Astrocyte (in vitro differentiated cells and primary cell): ENCODE results near the gene GCNT3. TPM values are rescaled to one million over a fixed set of nuclear protein-coding genes. Genes with fewer than 3 reads are reported as not detected.

Experiments used
- DNase-seq: peaks from one replicate; pipeline ENCODE4 v3.0.0-alpha.2; 2010; ENCODE audit warnings: low read depth
- FAIRE-seq: peaks from 2 replicates; lab custom pipeline; 2011; peaks lifted over from hg19 to GRCh38; lab: Jason Lieb, UNC
- H2AFZ ChIP-seq: 2 replicates; pipeline ENCODE4 v1.6.0; 2012; ENCODE audit warnings: low read depth, low read length, inconsistent platforms
- H3K27ac ChIP-seq: 2 replicates; pipeline ENCODE4 v1.5.1; 2011; ENCODE audit warnings: low read depth, low read length, inconsistent platforms
- H3K27me3 ChIP-seq: 2 replicates; pipeline ENCODE4 v1.6.0; 2011; ENCODE audit warnings: low read length, inconsistent platforms; ENCODE audit not compliant: insufficient read depth
- H3K36me3 ChIP-seq: 2 replicates; pipeline ENCODE4 v1.5.1; 2011; ENCODE audit warnings: low read length, inconsistent platforms; ENCODE audit not compliant: insufficient read depth
- H3K4me1 ChIP-seq: 2 replicates; pipeline ENCODE4 v1.5.1; 2011; ENCODE audit warnings: low read length, inconsistent platforms; ENCODE audit not compliant: insufficient read depth
- H3K4me2 ChIP-seq: 2 replicates; pipeline ENCODE4 v1.6.0; 2012; ENCODE audit warnings: low read length, inconsistent platforms
- H3K4me3 ChIP-seq: 2 replicates; pipeline ENCODE4 v1.5.1; 2011; ENCODE audit warnings: low read depth, mild to moderate bottlenecking, low read length, inconsistent platforms; ENCODE audit not compliant: insufficient read depth
- H3K79me2 ChIP-seq: 2 replicates; pipeline ENCODE4 v1.6.0; 2012; ENCODE audit warnings: mild to moderate bottlenecking, low read length, inconsistent platforms; ENCODE audit not compliant: insufficient read depth
- H3K9ac ChIP-seq: 2 replicates; pipeline ENCODE4 v1.6.0; 2012; ENCODE audit warnings: mild to moderate bottlenecking, low read length, inconsistent platforms
- H3K9me3 ChIP-seq: 2 replicates; pipeline ENCODE4 v1.5.1; 2012; ENCODE audit warnings: low read depth, mild to moderate bottlenecking, low read length, inconsistent platforms; ENCODE audit not compliant: insufficient read depth
- H4K20me1 ChIP-seq: 2 replicates; pipeline ENCODE4 v1.6.0; 2012; ENCODE audit warnings: low read length, inconsistent platforms; ENCODE audit not compliant: insufficient read depth
- H3K27ac Mint-ChIP-seq: one replicate; pipeline ENCODE4 v1.8.0; 2021; ENCODE audit warnings: mild to moderate bottlenecking, mixed read lengths; ENCODE audit not compliant: unreplicated experiment
- H3K27me3 Mint-ChIP-seq: one replicate; pipeline ENCODE4 v1.8.0; 2021; ENCODE audit warnings: low read depth, mixed read lengths; ENCODE audit not compliant: unreplicated experiment
- H3K36me3 Mint-ChIP-seq: one replicate; pipeline ENCODE4 v1.8.0; 2021; ENCODE audit warnings: low read depth, mixed read lengths; ENCODE audit not compliant: unreplicated experiment
- H3K4me1 Mint-ChIP-seq: one replicate; pipeline ENCODE4 v1.8.0; 2021; ENCODE audit warnings: low read depth, mixed read lengths; ENCODE audit not compliant: unreplicated experiment
- H3K4me3 Mint-ChIP-seq: one replicate; pipeline ENCODE4 v1.8.0; 2021; ENCODE audit warnings: mild to moderate bottlenecking, moderate library complexity, mixed read lengths; ENCODE audit not compliant: unreplicated experiment
- H3K9me3 Mint-ChIP-seq: one replicate; pipeline ENCODE4 v1.8.0; 2021; ENCODE audit warnings: mild to moderate bottlenecking, mixed read lengths; ENCODE audit not compliant: unreplicated experiment
- CTCF ChIP-seq: IDR thresholded peaks from 2 replicates; pipeline ENCODE4 v1.5.1; 2011; ENCODE audit warnings: low read depth, mild to moderate bottlenecking, inconsistent platforms, low read length, moderate library complexity; ENCODE audit not compliant: insufficient read depth
- EZH2 ChIP-seq: IDR thresholded peaks from 2 replicates; pipeline ENCODE4 v1.6.1; 2012; ENCODE audit warnings: mild to moderate bottlenecking, low read length, inconsistent platforms; ENCODE audit not compliant: insufficient read depth
- total RNA-seq: library from RNA; stranded (reverse); gene quantifications from 2 replicates; pipeline ENCODE4 v1.2.1, GENCODE V29; 2021

The GCNT3 gene
- total RNA-seq, 1 donor from 2014 or later: 1.3 TPM

- peaks cover 2% of the 10 kb centered on the region for H3K9me3 Mint-ChIP-seq
- H3K36me3 Mint-ChIP-seq: no peaks in the 10 kb centered on the region
- H3K4me1 Mint-ChIP-seq: peaks cover 16% of the 10 kb centered on the region
- H3K4me3 Mint-ChIP-seq: peak overlapping the region; percentile 34
- peak overlapping the region; percentile 90 for H3K27ac Mint-ChIP-seq
- Histone ChIP-seq H3K4me3 (no peak overlapping the region), H2AFZ (peak overlapping the region; percentile 24), H3K27me3 (no peaks in the 10 kb centered on the region), H3K9me3 (no peaks in the 10 kb centered on the region), H3K4me1 (peaks cover 14% of the 10 kb centered on the region), H3K36me3 (no peaks in the 10 kb centered on the region), H3K4me2 (peak overlapping the region; percentile 62), H3K27ac (peak overlapping the region; percentile 76), H4K20me1 (no peaks in the 10 kb centered on the region), H3K79me2 (no peaks in the 10 kb centered on the region), H3K9ac (peak overlapping the region; percentile 62)
- FAIRE-seq (peak; percentile 86), DNase-seq (peak; percentile 89)
- TF ChIP-seq EZH2 (no peak), CTCF (no peak)
- no peaks in the 10 kb centered on the region for H3K27me3 Mint-ChIP-seq
Measured at GRCh38 chr15:59594493-59594942, 17.1 kb upstream of the GCNT3 start.

- Histone ChIP-seq H3K79me2 (no peaks in the 10 kb centered on the region), H4K20me1 (no peaks in the 10 kb centered on the region), H3K27ac (peak overlapping the region; percentile 76), H3K4me2 (peak overlapping the region; percentile 62), H3K9ac (peak overlapping the region; percentile 62), H3K9me3 (no peaks in the 10 kb centered on the region), H2AFZ (peak overlapping the region; percentile 38), H3K27me3 (no peaks in the 10 kb centered on the region), H3K36me3 (no peaks in the 10 kb centered on the region), H3K4me1 (peaks cover 14% of the 10 kb centered on the region), H3K4me3 (no peak overlapping the region)
- no peak for TF ChIP-seq EZH2
- TF ChIP-seq CTCF: no peak
- no peak overlapping the region for H3K4me3 Mint-ChIP-seq
- no peaks in the 10 kb centered on the region for H3K27me3 Mint-ChIP-seq
- H3K36me3 Mint-ChIP-seq: no peaks in the 10 kb centered on the region
- peak overlapping the region; percentile 90 for H3K27ac Mint-ChIP-seq
- peaks cover 2% of the 10 kb centered on the region for H3K9me3 Mint-ChIP-seq
- FAIRE-seq (no peak), DNase-seq (no peak)
- peaks cover 16% of the 10 kb centered on the region for H3K4me1 Mint-ChIP-seq
Measured at GRCh38 chr15:59594991-59595390, 16.6 kb upstream of the GCNT3 start.

GRCh38 chr15:59595434-59595915 lies 16.1 kb upstream of the GCNT3 start:
- Histone ChIP-seq H3K4me3 (no peak overlapping the region), H2AFZ (no peak overlapping the region), H3K4me2 (no peak overlapping the region), H3K4me1 (peaks cover 14% of the 10 kb centered on the region), H3K9me3 (no peaks in the 10 kb centered on the region), H3K27me3 (no peaks in the 10 kb centered on the region), H3K79me2 (no peaks in the 10 kb centered on the region), H4K20me1 (no peaks in the 10 kb centered on the region), H3K27ac (peak overlapping the region; percentile 76), H3K9ac (peak overlapping the region; percentile 62), H3K36me3 (no peaks in the 10 kb centered on the region)
- DNase-seq: no peak
- H3K9me3 Mint-ChIP-seq: no peaks in the 10 kb centered on the region
- no peaks in the 10 kb centered on the region for H3K27me3 Mint-ChIP-seq
- no peaks in the 10 kb centered on the region for H3K36me3 Mint-ChIP-seq
- peaks cover 16% of the 10 kb centered on the region for H3K4me1 Mint-ChIP-seq
- no peak for TF ChIP-seq EZH2
- TF ChIP-seq CTCF: no peak
- no peak overlapping the region for H3K4me3 Mint-ChIP-seq
- no peak for FAIRE-seq
- peak overlapping the region; percentile 90 for H3K27ac Mint-ChIP-seq
